K562 (cell line): Measurements from ENCODE around the gene MEF2D. TPM values are rescaled to one million over a fixed set of nuclear protein-coding genes. Genes with fewer than 3 reads are reported as not detected.

Experiments
- CBFA2T3 ChIP-seq: fragments of 450-650 bp; IDR thresholded peaks from 2 replicates; pipeline ENCODE4 v1.6.1; 2017
- HES1 ChIP-seq: fragments of 450-650 bp; IDR thresholded peaks from 2 replicates; pipeline ENCODE4 v1.6.1; 2016; ENCODE audit warnings: low read depth, mild to moderate bottlenecking, moderate library complexity
- MLLT1 ChIP-seq, 2 experiments: fragments of 450-650 bp; IDR thresholded peaks; 2 replicates each; pipeline ENCODE4 v1.6.1; 2016
- RBM15 ChIP-seq: fragments of 200-400 bp; formaldehyde crosslinking; IDR thresholded peaks from 2 replicates; pipeline ENCODE4 v1.6.1; 2018; ENCODE audit warnings: mild to moderate bottlenecking, low read length, moderate library complexity; ENCODE audit not compliant: insufficient read depth
- RNF219 ChIP-seq: fragments of 250-450 bp; sonication (Bioruptor Pico); IDR thresholded peaks from 2 replicates; pipeline ENCODE4 v1.5.0; 2022; ENCODE audit warnings: mild to moderate bottlenecking
- RREB1 ChIP-seq: fragments of 250-450 bp; sonication (Bioruptor Pico); IDR thresholded peaks from 2 replicates; pipeline ENCODE4 v1.4.0; 2020
- TFAM ChIP-seq: fragments of 250-450 bp; sonication (Bioruptor Pico); conservative IDR thresholded peaks from 2 replicates; pipeline ENCODE4 v1.5.0; 2021; ENCODE audit warnings: mild to moderate bottlenecking, moderate library complexity
- TRIM24 ChIP-seq, 2 experiments: fragments of 450-650 bp; IDR thresholded peaks; 2 replicates each; pipeline ENCODE4 v1.6.1; 2016
- ZFP1 ChIP-seq: fragments of 450-650 bp; formaldehyde crosslinking; IDR thresholded peaks from 2 replicates; pipeline ENCODE4 v1.4.0; 2020; ENCODE audit warnings: mild to moderate bottlenecking, mixed read lengths
- ZFPM2 ChIP-seq: fragments of 250-450 bp; sonication (Bioruptor Pico); IDR thresholded peaks from 2 replicates; pipeline ENCODE4 v1.5.1; 2022; ENCODE audit warnings: mild to moderate bottlenecking
- ZNF512 ChIP-seq: IDR thresholded peaks from 2 replicates; pipeline ENCODE4 v1.6.1; 2016; ENCODE audit warnings: missing genetic modification characterization, missing compliant biosample characterization
- ZNF583 ChIP-seq: fragments of 250-450 bp; sonication (Bioruptor Pico); IDR thresholded peaks from 2 replicates; pipeline ENCODE4 v1.4.0; 2020
- polyA plus RNA-seq, 8 experiments: library from polyadenylated mRNA; depleted of rRNA in 4 of 8; stranded (reverse) in 5 of 8; unstranded in 3 of 8; fragments of >200 nt; fragmentation: Nextera tagmentation in 2 of 8; fragmentation: Illumina TruSeq in 1 of 8; extraction: Ambion mirVana in 2 of 8; extraction: Trizol in 1 of 8; gene quantifications; 2 replicates each; pipeline versions ENCODE4 v1.2.1 to v1.2.3, GENCODE V29; 2011 to 2014; ENCODE audit warnings: inconsistent platforms in 1 of 8, missing spikeins in 1 of 8
- total RNA-seq, 7 experiments: library from RNA; depleted of rRNA in 6 of 7; stranded (reverse); fragments of >200 nt in 6 of 7; fragmentation: Illumina TruSeq in 2 of 7; extraction: Trizol in 2 of 7; gene quantifications; 2 replicates each; pipeline versions ENCODE4 v1.2.1 to v1.2.3, GENCODE V29; 2011 to 2021; ENCODE audit warnings: low replicate concordance in 1 of 7

MEF2D gene
- total and polyA plus RNA-seq, 9 of the 15 experiments (the other 6 are each of a cell fraction or from before 2014, with no cell fraction given): 0.10 to 19.5 (median 2.6) TPM

GRCh38 chr1:156504821-156505678, 4.5 kb upstream of the MEF2D start (continued):
- TF ChIP-seq RREB1 (CRISPR knock-in tag) (0 out of 2 replicates have a peak, but pooled peaks have one; percentile 46), RNF219 (CRISPR knock-in tag) (no peak), ZNF512 (no peak), CBFA2T3 (peak; percentile 41; the same call in 1 of the 2 replicates), ZFP1 (no peak), ZNF583 (CRISPR knock-in tag) (0 out of 2 replicates have a peak, but pooled peaks have one; percentile 61), ZFPM2 (CRISPR knock-in tag) (no peak), RBM15 (no peak), TFAM (CRISPR knock-in tag) (no peak), HES1 (peak; percentile 62; the same call in 1 of the 2 replicates), TRIM24 (IDR thresholded peaks at IDR 0.05) (peak in 1 of 2 experiments; percentile 42; a peak in 2 of 4 replicates), MLLT1 (IDR thresholded peaks at IDR 0.05) (no peak)
